Neural cell (in vitro differentiated cells): ENCODE measurements around the gene CTTNBP2NL. TPM values are rescaled to one million over a fixed set of nuclear protein-coding genes. Genes with fewer than 3 reads are reported as not detected.
A peak's percentile ranks its signal among the peaks of the same experiment; 100 is the strongest.

ENCODE experiments used
- H2AFZ ChIP-seq: fragments of 200-600, 300-800 bp; sonication (generic), shearing (Covaris generic); 2 replicates; pipeline ENCODE4 v1.6.0; 2014; ENCODE audit warnings: low read depth, mild to moderate bottlenecking, antibody characterized with exemption, low read length, moderate library complexity
- H3F3A ChIP-seq: fragments of 200-600 bp; shearing (Covaris generic); 2 replicates; pipeline ENCODE4 v1.6.1; 2016; ENCODE audit warnings: mild to moderate bottlenecking, moderate library complexity, mixed read lengths, antibody characterized with exemption, low read length; ENCODE audit not compliant: insufficient read depth, poor library complexity, severe bottlenecking
- H3K27ac ChIP-seq: fragments of 200-600, 300-800 bp; sonication (generic), shearing (Covaris generic); 2 replicates; pipeline ENCODE4 v1.5.1; 2014; ENCODE audit warnings: mild to moderate bottlenecking, low read length, moderate library complexity
- H3K27me3 ChIP-seq: fragments of 300-800, 200-600 bp; sonication (generic), shearing (Covaris generic); 2 replicates; pipeline ENCODE4 v1.6.0; 2014; ENCODE audit warnings: mild to moderate bottlenecking, low read depth, low read length, moderate library complexity; ENCODE audit not compliant: insufficient read depth
- H3K36me3 ChIP-seq: fragments of 300-800, 200-600 bp; sonication (generic), shearing (Covaris generic); 2 replicates; pipeline ENCODE4 v1.5.1; 2014; ENCODE audit warnings: mild to moderate bottlenecking, antibody characterized with exemption, low read length, moderate library complexity; ENCODE audit not compliant: insufficient read depth
- H3K4me2 ChIP-seq: fragments of 300-800, 200-600 bp; sonication (generic), shearing (Covaris generic); 2 replicates; pipeline ENCODE4 v1.6.0; 2014; ENCODE audit warnings: mild to moderate bottlenecking, low read length
- H3K4me3 ChIP-seq: fragments of 300-800, 200-600 bp; sonication (generic), shearing (Covaris generic); 2 replicates; pipeline ENCODE4 v1.5.1; 2014; ENCODE audit warnings: mild to moderate bottlenecking, low read length, moderate library complexity
- H3K79me2 ChIP-seq: fragments of 200-600 bp; shearing (Covaris generic); replicated peaks from 2 replicates; pipeline ENCODE4 v1.6.0; 2014; ENCODE audit warnings: mild to moderate bottlenecking, low read length, moderate library complexity; ENCODE audit not compliant: insufficient read depth
- H3K9ac ChIP-seq: fragments of 300-800, 200-600 bp; sonication (generic), shearing (Covaris generic); 2 replicates; pipeline ENCODE4 v1.6.1; 2016; ENCODE audit warnings: mild to moderate bottlenecking, low read length, mixed read lengths
- H3K9me2 ChIP-seq: fragments of 200-600 bp; shearing (Covaris generic); 2 replicates; pipeline ENCODE4 v1.6.1; 2016; ENCODE audit warnings: mild to moderate bottlenecking, low read length, mixed read lengths; ENCODE audit not compliant: insufficient read depth
- H3K9me3 ChIP-seq: fragments of 200-600, 300-800 bp; sonication (generic), shearing (Covaris generic); 2 replicates; pipeline ENCODE4 v1.6.1; 2016; ENCODE audit warnings: mild to moderate bottlenecking, mixed run types, low read length, moderate library complexity, mixed read lengths
- H4K20me1 ChIP-seq: fragments of 200-600 bp; shearing (Covaris generic); 2 replicates; pipeline ENCODE4 v1.6.1; 2016; ENCODE audit warnings: mild to moderate bottlenecking, mixed run types; ENCODE audit not compliant: insufficient read depth
- CTCF ChIP-seq: fragments of 450-650 bp; IDR thresholded peaks from 2 replicates; pipeline ENCODE4 v1.5.1; 2014; ENCODE audit warnings: antibody characterized with exemption, mild to moderate bottlenecking, moderate library complexity; ENCODE audit not compliant: poor library complexity, severe bottlenecking
- EP300 ChIP-seq: fragments of 450-650 bp; conservative IDR thresholded peaks from 2 replicates; pipeline ENCODE4 v1.6.1; 2014; ENCODE audit warnings: antibody characterized with exemption, mild to moderate bottlenecking, moderate library complexity; ENCODE audit not compliant: poor library complexity, severe bottlenecking
- EZH2 ChIP-seq: fragments of 200-600, 300-800 bp; shearing (Covaris generic), sonication (generic); IDR thresholded peaks from 2 replicates; pipeline ENCODE4 v1.6.1; 2014; ENCODE audit warnings: antibody characterized with exemption, low read length, borderline replicate concordance, mild to moderate bottlenecking; ENCODE audit not compliant: insufficient read depth, poor library complexity, severe bottlenecking
- MXI1 ChIP-seq: fragments of 450-650 bp; conservative IDR thresholded peaks from 2 replicates; pipeline ENCODE4 v1.6.1; 2014; ENCODE audit warnings: antibody characterized with exemption, mild to moderate bottlenecking; ENCODE audit not compliant: poor library complexity, severe bottlenecking
- POLR2AphosphoS5 ChIP-seq: IDR thresholded peaks from 2 replicates; pipeline ENCODE4 v1.6.1; 2012
- RAD21 ChIP-seq: fragments of 450-650 bp; conservative IDR thresholded peaks from 2 replicates; pipeline ENCODE4 v1.6.1; 2014; ENCODE audit warnings: antibody characterized with exemption, mild to moderate bottlenecking, moderate library complexity
- REST ChIP-seq: IDR thresholded peaks from 2 replicates; pipeline ENCODE4 v1.6.1; 2012; ENCODE audit warnings: borderline replicate concordance
- SMC3 ChIP-seq: fragments of 450-650 bp; conservative IDR thresholded peaks from 2 replicates; pipeline ENCODE4 v1.6.1; 2014; ENCODE audit warnings: antibody characterized with exemption, mild to moderate bottlenecking, moderate library complexity; ENCODE audit not compliant: poor library complexity
- TAF1 ChIP-seq: IDR thresholded peaks from 2 replicates; pipeline ENCODE4 v1.6.1; 2012; ENCODE audit warnings: low read depth
- polyA plus RNA-seq: library from polyadenylated mRNA; depleted of rRNA; stranded (reverse); fragments of >200 nt; gene quantifications from 2 replicates; pipeline ENCODE4 v1.2.3, GENCODE V29; 2014

CTTNBP2NL gene
- polyA plus RNA-seq, 1 donor from 2014 or later = 11.8 TPM

- no peak overlapping the region for H3K4me3 ChIP-seq
- TF ChIP-seq RAD21 = no peak
- TF ChIP-seq SMC3 = no peak
- no peak for TF ChIP-seq REST
- TF ChIP-seq EP300 = no peak
- TF ChIP-seq EZH2 = no peak
- TF ChIP-seq POLR2AphosphoS5 = no peak
- TF ChIP-seq TAF1 = no peak
- no peak for TF ChIP-seq CTCF
- no peak for TF ChIP-seq MXI1
- no peak overlapping the region for H2AFZ ChIP-seq
- H3K27ac ChIP-seq = no peak overlapping the region
- H4K20me1 ChIP-seq = no peaks in the 10 kb centered on the region
- no peak overlapping the region for H3K9ac ChIP-seq
- no peaks in the 10 kb centered on the region for H3K27me3 ChIP-seq
- H3K36me3 ChIP-seq = no peaks in the 10 kb centered on the region
- peaks cover 39% of the 10 kb centered on the region for H3K79me2 ChIP-seq
- H3K9me2 ChIP-seq = no peaks in the 10 kb centered on the region
- no peak overlapping the region for H3K4me2 ChIP-seq
- H3F3A ChIP-seq = no peaks in the 10 kb centered on the region
- H3K9me3 ChIP-seq = no peaks in the 10 kb centered on the region
These were observed 1.3 kb upstream of the CTTNBP2NL start for GRCh38 chr1:112394743-112395062.

- Histone ChIP-seq H2AFZ (peak overlapping the region; percentile 80), H3K4me3 (peak overlapping the region; percentile 97), H3F3A (no peaks in the 10 kb centered on the region), H3K4me2 (peak overlapping the region; percentile 86), H3K27me3 (no peaks in the 10 kb centered on the region), H3K9me3 (no peaks in the 10 kb centered on the region), H3K79me2 (peaks cover 45% of the 10 kb centered on the region), H3K9me2 (no peaks in the 10 kb centered on the region), H4K20me1 (no peaks in the 10 kb centered on the region), H3K27ac (peak overlapping the region; percentile 97), H3K9ac (peak overlapping the region; percentile 99), H3K36me3 (no peaks in the 10 kb centered on the region)
- TF ChIP-seq MXI1 (no peak), EZH2 (no peak), RAD21 (no peak), POLR2AphosphoS5 (no peak), REST (no peak), EP300 (no peak), CTCF (no peak), TAF1 (no peak), SMC3 (no peak)
These were observed 676 bp upstream of the CTTNBP2NL start for GRCh38 chr1:112395256-112395820.
